Activated T-cell treated with anti-CD3 and anti-CD28 coated beads, Interleukin-2, amount 50 U/mL, for 1 hour (primary cell): ENCODE data around the gene AFDN.

Source experiments
- DNase-seq: peaks from one replicate; pipeline ENCODE4 v3.0.0-alpha.2; 2020

The AFDN gene

DNA sequence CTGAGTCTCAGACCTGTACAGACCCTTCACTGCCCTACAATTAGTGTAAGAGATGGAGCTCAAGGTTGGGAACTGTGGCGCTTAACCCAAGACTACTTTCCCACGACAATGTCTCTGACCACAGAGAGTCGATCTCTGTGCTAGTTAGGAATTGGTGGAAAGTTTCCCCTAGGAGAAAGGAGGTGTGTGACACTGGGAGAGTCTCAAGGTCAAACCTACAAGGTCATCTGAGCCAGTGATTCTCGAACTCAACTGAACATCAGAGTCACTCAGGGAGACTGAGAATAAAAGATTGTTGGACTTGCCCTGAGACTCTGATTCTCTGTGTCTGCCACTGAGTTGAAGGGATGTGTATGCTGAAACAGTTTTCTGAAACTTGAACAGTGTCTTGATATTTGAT lies 9.7 kb upstream of the AFDN start:
- no peak for DNase-seq

DNA sequence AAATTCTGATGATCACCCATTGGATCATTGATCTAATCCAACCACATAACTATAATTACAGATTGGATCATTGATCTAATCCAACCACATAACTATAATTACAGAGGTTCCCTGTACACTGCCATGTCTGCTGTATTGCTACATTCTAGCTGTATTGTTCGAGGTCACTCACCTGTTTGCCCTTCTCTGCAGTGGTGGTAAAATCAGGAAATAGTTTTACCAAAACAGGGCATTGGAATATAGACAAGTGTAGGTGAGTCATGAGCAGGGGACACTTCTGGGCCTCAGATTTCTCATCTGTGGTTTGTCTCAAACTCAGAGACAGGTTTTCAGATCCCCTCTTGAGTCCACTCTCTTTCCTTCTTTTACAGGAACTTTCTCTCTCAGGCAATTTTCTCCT lies 9.0 kb upstream of the AFDN start:
- no peak for DNase-seq

DNA sequence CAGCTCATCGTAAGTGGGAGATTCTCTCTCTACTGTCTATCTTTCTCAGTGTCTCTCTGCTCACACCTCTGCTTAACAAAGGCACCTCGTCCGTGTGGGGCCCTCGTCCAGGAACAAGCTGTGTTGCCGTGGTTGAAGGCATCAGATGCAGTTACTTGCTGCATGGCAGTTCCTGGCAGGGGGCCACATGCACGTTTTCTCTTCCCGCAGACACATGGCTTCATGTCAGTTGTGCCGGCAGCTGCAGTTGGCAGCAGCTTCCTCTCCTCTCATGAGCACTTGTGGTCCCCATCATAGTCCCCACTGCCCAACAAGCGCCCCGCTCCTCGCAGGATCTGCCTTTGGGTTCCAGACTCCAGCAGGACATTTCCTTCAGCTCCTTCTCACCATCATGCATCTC lies 7.1 kb upstream of the AFDN start:
- DNase-seq: no peak

DNA sequence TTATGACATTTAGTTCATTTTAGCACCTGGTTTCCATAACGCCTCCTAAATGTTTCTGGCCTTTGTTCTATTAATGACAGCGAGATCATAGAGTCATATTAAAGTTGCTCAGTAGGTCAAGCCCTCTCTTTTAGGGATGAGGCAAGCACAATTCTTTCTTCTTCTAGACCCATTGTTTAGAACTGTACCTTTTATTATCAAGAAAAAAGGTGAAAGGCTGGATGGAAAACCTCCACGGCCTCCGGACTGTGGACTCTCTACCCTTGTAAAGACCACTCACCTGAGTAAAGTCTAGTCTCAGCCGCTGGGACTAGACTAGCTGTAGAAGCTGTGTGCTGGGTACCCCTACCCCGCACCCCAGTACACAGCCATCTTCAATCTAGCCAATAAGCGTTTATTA lies 6.0 kb upstream of the AFDN start:
- no peak for DNase-seq

DNA sequence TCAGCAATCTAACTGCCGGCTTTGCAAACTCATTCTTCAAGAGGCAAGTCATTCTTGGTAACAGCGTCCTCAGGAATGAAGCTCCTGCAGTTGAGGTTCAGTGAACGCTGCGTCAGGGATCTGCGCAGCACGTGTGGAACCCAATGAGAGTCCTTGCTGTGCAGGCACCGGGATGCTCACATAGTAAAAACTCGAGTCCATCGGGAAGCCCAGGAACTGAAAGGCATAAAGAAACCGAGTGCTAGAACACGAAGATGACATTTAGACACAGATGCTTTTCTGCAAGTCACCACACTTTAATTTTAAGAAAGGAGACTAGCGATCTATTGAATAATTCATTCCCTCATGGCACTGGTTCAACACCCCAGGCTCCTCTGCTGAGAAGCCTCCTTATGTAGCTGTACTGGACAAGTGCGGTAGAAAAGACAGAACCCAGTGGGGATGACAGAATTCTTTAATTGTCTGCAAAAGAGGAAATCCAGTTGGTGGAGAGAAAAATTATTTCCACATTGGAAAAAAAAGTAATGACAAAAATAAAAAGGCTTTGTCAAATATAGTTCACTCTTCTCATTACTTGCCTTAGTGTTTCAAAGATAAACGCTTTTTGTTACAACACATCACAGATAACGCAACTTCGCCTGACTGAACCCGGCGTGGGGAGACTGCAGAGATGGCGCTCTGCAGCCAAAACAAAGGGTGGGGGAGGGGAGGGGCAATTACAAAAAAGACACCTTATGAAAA lies 1.9 kb upstream of the AFDN start:
- DNase-seq: no peak

DNA sequence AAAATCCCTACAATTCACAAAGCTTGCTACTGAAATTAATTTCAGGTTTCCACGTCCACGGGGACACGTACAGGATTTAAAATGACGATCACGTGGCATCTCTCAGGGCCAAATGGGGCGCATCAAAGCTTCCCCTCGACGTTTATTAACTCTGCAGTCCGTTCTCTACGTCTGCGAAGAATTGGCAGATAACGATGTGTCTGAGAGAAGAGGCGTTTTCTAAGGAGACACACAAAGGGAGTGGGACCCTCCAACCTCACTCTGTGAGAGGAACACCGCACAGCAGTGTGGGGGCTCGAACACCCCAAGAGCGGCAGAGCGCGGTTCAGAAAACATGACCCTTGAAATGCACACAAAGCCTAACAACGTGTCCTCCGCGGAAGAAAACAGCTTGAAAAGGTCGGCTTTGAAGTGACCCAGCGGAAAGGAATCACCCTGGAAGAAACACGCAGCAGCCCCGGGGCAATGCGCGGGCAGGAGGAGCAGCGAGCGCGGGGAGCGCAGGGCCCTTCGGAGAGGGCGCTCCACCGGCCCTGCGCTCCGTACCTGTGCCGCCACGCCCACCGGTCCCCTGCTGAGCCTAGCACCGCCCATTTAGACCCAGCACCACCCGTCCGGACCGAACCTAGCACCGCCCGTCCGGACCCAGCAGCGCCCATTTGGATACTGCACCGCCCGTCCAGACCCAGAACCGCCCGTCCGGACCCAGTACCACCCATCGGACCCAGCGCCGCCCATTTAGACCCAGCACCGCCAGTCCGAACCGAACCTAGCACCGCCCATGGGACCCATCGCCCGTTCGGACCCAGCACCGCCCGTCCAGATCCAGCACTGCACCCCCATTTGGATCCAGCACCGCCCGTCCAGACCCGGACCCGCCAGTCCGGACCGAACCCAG lies 1.1 kb upstream of the AFDN start:
- peak; percentile 36 for DNase-seq

DNA sequence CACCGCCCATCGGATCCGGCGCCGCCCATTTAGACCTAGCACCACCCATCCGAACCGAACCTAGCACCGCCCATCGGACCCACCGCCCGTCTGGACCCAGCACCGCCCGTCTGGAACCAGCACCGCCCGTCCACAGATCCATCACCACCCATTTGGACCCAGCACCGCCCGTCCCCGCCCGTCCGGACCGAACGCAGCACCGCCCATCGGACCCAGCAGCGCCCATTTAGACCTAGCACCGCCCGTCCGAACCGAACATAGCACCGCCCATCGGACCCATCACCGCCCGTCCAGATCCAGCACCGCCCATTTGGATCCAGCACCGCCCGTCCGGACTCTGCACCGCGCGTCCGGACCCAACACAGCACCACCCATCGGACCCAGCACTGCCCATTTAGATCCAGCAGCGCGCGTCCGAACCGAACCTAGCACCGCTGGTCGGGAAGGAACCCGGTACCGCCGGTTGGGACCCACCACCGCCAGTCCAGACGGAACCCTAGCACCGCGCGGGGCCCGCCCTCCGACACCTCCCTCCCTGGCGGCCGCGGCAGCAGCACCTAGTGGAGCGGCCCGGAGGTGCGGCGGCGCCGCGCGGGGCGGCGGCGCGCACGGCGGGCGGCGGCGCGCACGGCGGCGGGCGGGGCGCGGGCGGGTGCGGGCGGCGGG lies 348 bp upstream of the AFDN start:
- peak; percentile 69 for DNase-seq

DNA sequence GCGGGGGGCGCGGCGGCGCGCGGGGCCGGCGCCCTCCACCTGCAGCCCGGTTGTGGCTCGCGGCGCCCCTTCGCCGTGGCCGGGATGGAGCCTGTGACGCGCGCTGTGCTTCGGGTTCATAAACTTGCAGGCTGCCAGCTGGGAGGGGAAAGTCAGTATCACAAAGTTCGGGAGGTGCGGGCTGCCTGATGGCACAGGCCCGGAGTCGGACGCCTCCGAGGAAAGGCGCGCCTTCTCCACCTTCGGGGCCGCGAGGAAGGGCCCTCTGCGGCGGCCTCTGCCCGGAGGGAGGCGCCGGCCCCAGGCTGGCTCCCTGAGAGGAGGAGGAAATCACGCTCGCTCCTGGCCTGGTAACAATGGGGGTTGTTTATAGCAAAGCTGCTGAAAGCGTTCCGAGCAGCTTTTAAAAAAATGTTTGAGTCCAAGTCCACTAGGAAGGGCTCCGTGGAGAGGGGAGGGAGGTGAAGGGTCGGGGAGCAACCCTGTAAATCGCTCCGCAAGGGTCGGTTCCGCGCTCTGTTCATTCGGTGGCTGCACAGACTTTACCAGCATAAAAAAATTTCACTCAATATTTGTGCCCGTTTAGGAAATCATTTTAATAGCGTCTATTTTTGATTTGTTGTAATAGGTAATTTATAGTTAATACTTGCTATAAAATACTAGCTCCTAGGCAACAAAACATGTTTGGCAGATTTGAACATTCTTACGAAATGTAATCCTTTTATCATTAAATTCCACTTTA lies 1.0 kb downstream of the AFDN start:
- peak; percentile 48 for DNase-seq

DNA sequence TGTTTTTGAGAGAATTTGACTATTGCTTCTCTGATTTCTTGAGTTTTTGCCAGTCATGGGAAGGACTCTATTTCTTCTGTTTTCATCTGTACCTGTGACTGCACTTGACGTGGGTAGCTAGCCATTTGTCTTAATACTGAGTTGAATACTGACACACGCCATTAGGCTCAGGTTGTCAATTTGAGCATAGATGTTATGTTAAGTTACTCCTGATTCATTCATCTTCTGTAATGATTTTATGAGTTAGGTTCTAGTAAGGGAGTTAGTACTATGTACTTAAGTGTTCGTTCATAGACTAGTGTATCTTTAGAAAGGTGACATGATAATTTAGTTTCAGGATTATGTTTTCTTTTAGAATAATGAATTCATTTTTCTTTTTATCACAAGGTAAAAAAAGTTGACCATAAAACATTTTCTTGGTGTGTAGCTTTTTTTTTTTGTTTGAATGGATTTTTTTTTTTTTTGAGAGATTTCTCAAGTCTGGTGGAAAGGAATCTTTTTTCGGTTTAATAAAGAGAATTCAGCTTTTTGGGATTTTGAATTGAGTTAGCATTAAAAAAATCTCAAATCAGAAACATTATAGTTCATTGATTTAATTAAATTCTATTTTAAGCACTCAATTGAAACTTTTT lies 1.7 kb downstream of the AFDN start:
- no peak for DNase-seq

DNA sequence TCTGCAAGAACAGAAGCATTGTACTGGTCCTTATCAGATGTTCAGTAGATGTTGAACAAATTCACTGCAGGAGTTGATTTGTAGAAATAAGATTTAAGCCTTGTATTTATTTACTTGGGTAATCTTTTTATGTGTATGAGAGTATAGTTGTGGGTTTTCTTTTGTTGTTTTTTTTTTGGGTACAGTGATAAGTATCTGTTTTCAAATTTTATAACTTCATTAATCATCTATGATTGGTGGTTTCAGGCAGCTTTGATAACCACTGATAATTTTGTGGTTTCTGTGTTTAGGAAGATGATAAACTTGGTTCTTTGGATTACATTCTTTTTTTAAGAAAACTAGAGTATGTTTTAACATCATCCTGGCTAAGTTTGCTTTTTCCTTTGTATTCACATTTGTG lies 2.8 kb downstream of the AFDN start:
- DNase-seq: no peak

DNA sequence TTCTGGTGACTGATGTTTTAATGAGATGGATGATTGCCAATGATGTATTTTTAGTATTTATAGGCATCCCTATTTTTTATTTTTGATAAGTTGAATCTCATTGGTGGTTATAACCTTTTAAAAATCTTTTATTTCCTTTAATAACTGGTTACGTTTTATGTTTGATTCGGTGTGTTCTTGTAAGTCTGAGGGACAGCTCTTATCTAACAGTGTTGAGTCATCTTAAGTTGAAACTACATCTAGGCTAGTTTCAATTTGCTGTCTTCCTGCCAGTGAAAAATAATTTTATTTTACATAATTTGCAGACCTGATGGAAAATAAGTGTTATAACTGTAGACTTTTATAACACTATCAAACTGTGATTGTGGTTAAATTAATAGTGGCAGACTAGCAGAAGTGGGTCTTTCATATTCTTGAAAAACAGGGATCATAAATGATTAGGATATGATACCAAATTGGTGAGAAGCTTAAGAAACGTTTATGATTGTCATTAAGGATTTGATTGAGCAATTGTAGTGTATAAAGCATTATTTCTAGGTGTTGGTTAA lies 4.6 kb downstream of the AFDN start:
- no peak for DNase-seq

DNA sequence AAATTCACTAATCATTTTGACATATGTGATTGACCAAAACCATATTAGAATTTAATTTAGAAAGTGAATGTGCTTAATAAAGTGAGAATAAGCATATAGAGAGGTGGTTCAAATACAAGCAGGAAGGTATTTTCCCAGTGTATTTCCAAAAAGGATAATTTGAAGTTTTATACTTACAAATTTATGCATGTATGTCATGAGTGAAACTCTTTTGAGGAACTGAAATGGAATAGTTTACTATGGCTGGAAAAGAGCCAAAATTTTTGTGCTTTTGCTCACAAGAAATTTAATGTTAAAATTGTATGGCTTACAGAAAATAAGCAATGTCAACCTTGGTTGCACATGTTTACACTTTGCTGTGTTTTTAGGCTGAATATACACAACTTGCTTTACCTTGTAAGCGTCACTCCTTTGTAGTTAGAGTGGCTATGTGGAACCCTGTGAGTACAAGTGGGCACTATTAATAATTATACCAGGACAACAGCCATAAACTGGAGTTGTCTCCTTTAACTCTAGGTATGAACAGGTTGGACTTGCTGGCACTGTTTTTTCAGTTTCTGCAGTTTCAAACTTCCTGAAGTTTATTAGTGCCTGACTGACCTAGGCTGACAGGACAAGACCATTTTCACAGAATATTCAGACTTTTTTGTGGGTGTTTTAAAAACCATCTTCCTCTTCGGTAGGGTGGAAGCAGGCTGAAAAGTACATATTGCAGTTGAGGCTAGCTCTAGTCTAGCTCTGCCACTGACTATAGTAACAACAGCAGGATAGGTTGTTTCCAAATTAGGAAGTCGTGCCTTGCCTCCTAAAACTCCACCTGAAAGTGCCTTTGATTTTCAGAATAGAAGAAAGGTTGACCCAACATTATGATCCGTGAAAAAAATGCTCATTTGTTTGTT lies 6.0 kb downstream of the AFDN start:
- DNase-seq: no peak

DNA sequence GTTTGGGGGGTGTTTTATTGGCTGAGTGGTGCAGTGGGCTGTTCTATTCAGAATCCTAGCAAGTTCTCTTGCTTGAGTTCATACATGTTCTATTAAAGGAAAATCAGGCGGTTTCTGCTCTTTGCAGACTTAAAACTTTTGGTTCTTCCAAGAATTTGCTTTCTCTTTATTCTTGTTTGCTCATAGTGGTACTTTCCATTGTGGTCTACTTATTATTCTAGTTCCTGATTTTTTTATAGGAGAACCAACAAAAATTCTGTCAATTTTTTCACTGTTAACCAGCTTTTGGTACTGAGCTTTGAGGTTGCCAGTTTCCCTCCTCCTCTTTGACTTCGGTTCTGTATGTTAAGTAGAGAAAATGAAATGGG lies 6.7 kb downstream of the AFDN start:
- DNase-seq: no peak

DNA sequence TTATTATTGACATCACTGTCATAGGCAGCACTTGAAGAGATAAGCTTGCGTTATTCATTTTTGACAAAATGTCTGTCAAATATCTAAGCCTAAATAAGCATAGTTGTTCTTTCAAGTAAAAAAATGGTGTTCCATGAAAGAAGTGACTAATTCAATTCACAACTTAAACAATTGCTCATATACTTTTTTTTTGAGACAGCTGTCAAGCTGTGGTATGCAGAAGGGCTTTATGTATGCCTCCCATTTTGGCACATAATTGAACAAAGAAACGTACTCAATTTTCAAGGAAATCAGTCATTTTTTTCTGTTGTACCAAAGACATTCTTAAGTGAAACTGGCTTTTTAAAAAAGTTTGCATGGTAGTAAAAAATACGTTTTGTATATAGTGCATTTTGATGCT lies 8.5 kb downstream of the AFDN start:
- no peak for DNase-seq

DNA sequence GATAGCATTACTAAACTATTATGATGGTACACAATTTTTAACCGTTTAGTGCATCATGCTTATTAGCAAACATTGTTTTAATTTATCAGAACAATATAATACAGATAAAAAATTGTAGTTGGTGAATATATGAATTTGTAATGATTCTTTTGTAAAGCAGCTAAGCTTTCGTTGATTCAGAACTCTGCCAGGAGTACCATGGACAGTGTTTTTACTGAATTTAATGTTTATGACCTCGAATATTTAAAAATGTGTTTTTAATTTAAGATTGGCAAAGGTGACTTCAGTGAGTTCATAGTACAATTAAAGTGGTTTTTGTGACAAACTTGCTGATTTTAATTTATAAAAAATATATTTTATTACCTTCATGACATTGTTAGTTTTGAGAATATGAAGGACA lies 10.0 kb downstream of the AFDN start:
- no peak for DNase-seq

DNA sequence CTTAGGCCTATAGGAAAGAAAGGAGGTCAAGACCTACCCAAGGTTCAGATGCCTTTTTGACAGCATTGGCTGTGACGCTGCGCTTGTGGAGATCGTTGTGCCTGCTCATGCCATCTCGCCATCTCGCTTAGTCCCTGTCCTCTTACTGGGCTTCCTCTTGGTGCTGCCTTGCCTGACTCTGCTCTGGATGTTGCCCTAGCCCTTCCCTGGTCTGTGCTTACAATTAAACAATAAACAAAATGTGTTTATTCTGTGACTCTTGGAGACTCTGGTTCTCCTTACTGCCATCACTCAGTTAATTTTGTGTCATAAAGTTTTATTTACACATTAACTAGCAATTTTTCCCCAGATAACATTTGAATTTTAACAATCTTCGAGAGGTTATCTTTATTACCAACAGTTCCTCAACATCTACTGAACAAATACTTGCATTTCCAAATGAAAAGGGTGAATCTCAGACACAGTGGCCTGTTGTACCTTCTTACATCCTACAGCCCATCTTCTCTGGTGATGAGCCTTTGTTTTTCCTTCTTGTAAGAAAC lies 11.6 kb downstream of the AFDN start:
- no peak for DNase-seq

DNA sequence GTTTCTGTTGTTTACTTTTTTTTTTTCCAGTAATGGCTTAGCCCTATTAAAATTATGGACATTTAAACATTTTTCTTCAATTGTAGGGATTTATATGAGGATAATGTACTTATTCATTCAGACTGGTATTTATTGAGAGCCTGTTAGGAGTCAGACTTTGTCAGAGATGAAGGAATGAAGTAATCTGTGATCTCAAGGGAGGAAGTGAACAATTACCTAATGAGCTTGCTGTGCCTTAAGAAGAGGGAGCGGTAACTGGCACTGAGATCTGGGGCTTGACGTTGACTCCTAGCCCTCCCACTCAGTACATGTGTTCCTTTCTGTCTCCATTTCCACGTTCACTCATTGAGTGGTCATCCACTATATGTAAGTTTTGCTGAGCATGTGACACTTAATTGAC lies 12.6 kb downstream of the AFDN start:
- no peak for DNase-seq

DNA sequence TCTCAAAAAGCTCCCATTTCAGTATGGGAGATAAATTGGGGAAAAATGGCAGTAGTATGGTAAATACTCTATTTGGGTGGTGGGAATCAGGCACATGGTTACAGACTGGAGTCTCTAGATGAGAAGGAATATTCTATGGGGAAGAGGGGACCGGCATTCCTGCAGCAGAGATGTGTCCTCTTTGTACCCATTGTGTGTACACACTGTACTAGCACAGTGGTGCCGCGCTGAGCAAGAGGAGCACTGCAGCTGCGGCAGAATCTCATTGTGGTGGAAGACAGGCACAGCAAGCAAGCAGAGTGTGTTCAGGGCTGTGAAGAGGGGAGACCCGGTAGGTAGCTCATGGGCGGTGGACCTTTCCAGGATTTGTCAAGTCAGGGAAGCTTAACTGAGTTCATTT lies 13.0 kb downstream of the AFDN start:
- no peak for DNase-seq

DNA sequence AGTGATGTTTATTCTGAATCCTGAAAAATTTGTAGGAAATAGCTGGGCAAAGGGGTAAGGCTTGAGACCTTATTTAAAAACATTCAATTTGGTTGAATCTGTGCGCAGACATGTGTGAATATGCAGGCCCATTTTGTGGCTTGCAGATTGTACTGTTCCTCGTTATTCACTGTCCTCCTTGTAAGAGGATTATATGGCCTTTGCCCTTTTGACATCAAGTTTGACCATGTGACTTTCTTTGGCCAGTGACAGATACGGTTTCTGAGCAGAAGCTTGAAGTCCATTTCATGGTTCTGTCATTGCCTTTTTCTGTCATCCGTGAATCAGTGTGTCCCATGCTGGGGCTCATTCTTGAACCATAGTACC lies 13.4 kb downstream of the AFDN start:
- DNase-seq: no peak

DNA sequence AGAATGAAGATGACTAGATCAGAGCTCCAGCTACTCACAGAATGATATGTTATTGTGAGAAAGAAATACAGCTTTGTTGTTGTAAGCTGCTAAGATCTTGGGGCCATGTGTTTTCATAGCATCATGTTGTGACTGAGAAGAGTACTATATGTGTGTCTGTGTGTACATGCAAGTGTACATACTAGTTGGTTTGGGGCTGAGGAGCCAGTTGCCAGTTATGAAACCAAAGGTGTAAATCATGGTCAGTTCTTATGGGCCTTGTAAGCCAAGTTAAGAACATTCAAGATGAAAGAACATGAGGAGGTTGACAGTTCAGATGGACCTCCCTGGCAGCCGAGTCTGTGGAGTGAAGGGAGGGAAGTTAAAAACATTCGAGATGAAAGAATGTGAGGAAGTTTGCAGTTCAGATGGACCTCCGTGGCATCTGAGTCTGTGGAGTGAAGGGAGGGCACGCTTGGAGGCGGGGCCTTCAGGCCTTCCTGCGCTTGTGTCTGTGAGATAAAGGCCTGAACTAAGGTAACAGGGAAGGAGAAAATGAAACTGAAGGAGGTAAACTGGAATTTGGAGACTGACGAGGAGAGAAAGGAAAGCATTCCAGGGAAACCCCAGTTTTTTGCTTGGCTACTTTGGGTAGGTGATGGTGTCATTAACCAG lies 13.9 kb downstream of the AFDN start:
- no peak for DNase-seq

DNA sequence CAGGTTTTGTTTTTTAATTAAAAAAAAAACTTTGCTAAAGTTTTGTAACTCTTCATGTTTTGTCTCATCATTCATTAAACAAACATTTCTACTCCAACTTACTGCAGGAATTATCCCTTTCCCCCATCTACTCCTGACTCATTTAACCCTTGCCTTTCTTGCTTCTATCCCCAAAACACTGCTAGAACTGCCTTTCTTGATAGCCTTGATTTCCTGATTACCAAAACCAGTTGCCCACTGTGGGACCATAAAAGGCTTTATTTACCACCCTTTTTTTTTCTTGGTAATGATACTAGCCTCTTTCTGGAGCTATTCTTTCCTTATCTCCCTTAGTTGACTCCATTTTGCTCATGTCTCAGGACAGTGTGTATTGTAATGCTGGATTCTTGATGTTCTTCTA lies 15.3 kb downstream of the AFDN start:
- DNase-seq: no peak
